GM12878 (cell line): Measurements from ENCODE around the gene ETV2. TPM values are rescaled to one million over a fixed set of nuclear protein-coding genes. Genes with fewer than 3 reads are reported as not detected.
A peak's percentile ranks its signal among the peaks of the same experiment; 100 is the strongest.

Source experiments
- ATAC-seq: fragments of 200-7000 bp; cut with Tn5 transposase; 3 replicates; pipeline ENCODE4 v1.9.1; 2020; ENCODE audit warnings: mild to moderate bottlenecking, moderate library complexity
- BruUV-seq: library from RNA; stranded (reverse); fragments of 400-500 nt; replicated peaks from 2 replicates; lab custom pipeline; 2021; lab: Mats Ljungman, UMichigan
- CTCF ChIA-PET: fragments of 300-600 bp; sonication (Branson Sonifier 250); formaldehyde crosslinking; extraction: SDS; loops from one replicate; lab custom pipeline; 2021; ENCODE audit warnings: inconsistent platforms; lab: Yijun Ruan, JAX
- POLR2A ChIA-PET: fragments of 350-600 bp; formaldehyde crosslinking; extraction: SDS; loops from one replicate; lab custom pipeline; 2021; ENCODE audit warnings: inconsistent platforms; lab: Charles Lee
- RAD21 ChIA-PET: fragments of 300-600 bp; sonication (Branson Sonifier 250); formaldehyde crosslinking; loops from one replicate; lab custom pipeline; 2023; ENCODE audit warnings: antibody characterized with exemption; ENCODE audit not compliant: unreplicated experiment; lab: Charles Lee
- SMC1A ChIA-PET: fragments of 300-600 bp; sonication (Branson Sonifier 250); formaldehyde crosslinking; loops from one replicate; lab custom pipeline; 2023; ENCODE audit not compliant: unreplicated experiment, uncharacterized antibody; lab: Charles Lee
- DNase-seq: peaks from one replicate; pipeline ENCODE4 v3.0.0-alpha.2; 2011; ENCODE audit warnings: low read depth, low spot score
- FAIRE-seq: peaks from 3 replicates; lab custom pipeline; 2011; peaks lifted over from hg19 to GRCh38; lab: Jason Lieb, UNC
- H2AFZ ChIP-seq: 2 replicates; pipeline ENCODE4 v1.6.0; 2011; ENCODE audit warnings: low read depth, low read length, control low read depth; ENCODE audit not compliant: control insufficient read depth
- H3K27ac ChIP-seq: 2 replicates; pipeline ENCODE4 v1.5.1; 2011; ENCODE audit warnings: control low read depth; ENCODE audit not compliant: control insufficient read depth, insufficient read depth
- H3K27me3 ChIP-seq, 2 experiments: replicated peaks in 1 of 2; 2 replicates each; pipeline versions ENCODE4 v1.6.0 to v1.6.1; 2011; ENCODE audit warnings: low read length in 1 of 2; ENCODE audit not compliant: control insufficient read depth in 2 of 2, insufficient read depth in 2 of 2
- H3K36me3 ChIP-seq, 2 experiments: 2 replicates each; pipeline ENCODE4 v1.5.1; 2011; ENCODE audit warnings: low read length in 1 of 2; ENCODE audit not compliant: control insufficient read depth in 2 of 2, insufficient read depth in 2 of 2
- H3K4me1 ChIP-seq: 2 replicates; pipeline ENCODE4 v1.6.1; 2011; ENCODE audit warnings: mild to moderate bottlenecking, low read length, moderate library complexity, mixed read lengths; ENCODE audit not compliant: control insufficient read depth, insufficient read depth
- H3K4me2 ChIP-seq: 2 replicates; pipeline ENCODE4 v1.6.0; 2011; ENCODE audit warnings: control low read depth; ENCODE audit not compliant: control insufficient read depth, insufficient read depth
- H3K4me3 ChIP-seq: fragments of 200-600 bp; sonication (generic); 2 replicates; pipeline ENCODE4 v1.5.1; 2016
- H3K79me2 ChIP-seq: 2 replicates; pipeline ENCODE4 v1.6.0; 2011; ENCODE audit warnings: low read length; ENCODE audit not compliant: control insufficient read depth, insufficient read depth
- H3K9ac ChIP-seq: 2 replicates; pipeline ENCODE4 v1.8.0; 2011; ENCODE audit warnings: low read length, control low read depth, mixed read lengths; ENCODE audit not compliant: control insufficient read depth, insufficient read depth
- H3K9me3 ChIP-seq: replicated peaks from 3 replicates; pipeline ENCODE4 v1.5.1; 2011; ENCODE audit warnings: mild to moderate bottlenecking, low read length; ENCODE audit not compliant: control insufficient read depth, insufficient read depth
- H4K20me1 ChIP-seq: 2 replicates; pipeline ENCODE4 v1.6.0; 2011; ENCODE audit not compliant: control insufficient read depth, insufficient read depth
- ASH2L ChIP-seq: fragments of 300-600, 200-600 bp; sonication (generic); IDR thresholded peaks from 2 replicates; pipeline ENCODE4 v1.6.1; 2017; ENCODE audit warnings: low read depth, mild to moderate bottlenecking, borderline replicate concordance
- ATF2 ChIP-seq: IDR thresholded peaks from 2 replicates; pipeline ENCODE4 v1.6.1; 2012; ENCODE audit warnings: low read length, inconsistent platforms
- IRF4 ChIP-seq: IDR thresholded peaks from 2 replicates; pipeline ENCODE4 v1.6.1; 2011; ENCODE audit warnings: low read depth, low read length
- NFXL1 ChIP-seq: fragments of 450-650 bp; IDR thresholded peaks from 2 replicates; pipeline ENCODE4 v1.6.1; 2017; ENCODE audit warnings: antibody characterized with exemption, mild to moderate bottlenecking, borderline replicate concordance
- YBX1 ChIP-seq: fragments of 450-650 bp; IDR thresholded peaks from 2 replicates; pipeline ENCODE4 v1.6.1; 2016; ENCODE audit warnings: antibody characterized with exemption
- ZNF207 ChIP-seq: fragments of 450-650 bp; IDR thresholded peaks from 2 replicates; pipeline ENCODE4 v1.6.1; 2014; ENCODE audit warnings: antibody characterized with exemption, mild to moderate bottlenecking, borderline replicate concordance
- WGBS: methylation state at CpG from one replicate; pipeline ENCODE4 v1.1.6; 2016; ENCODE audit warnings: low lambda C conversion rate; ENCODE audit not compliant: insufficient replicate concordance, insufficient coverage; ENCODE audit errors: missing lambda C conversion rate; 5-methylcytosine and 5-hydroxymethylcytosine counted together
- in situ Hi-C: fragments of 300-500 bp; cut with MboI; formaldehyde crosslinking; loops from 9 replicates; pipeline ENCODE4 v1.14.3; 2018; ENCODE audit warnings: mixed read lengths
- intact Hi-C: fragments of 100-400 bp; cut with micrococcal nuclease; formaldehyde crosslinking; loops from one replicate; pipeline ENCODE4 v1.14.2; 2022; ENCODE audit not compliant: unreplicated experiment
- polyA plus RNA-seq, 11 experiments: library from polyadenylated mRNA; depleted of rRNA in 4 of 11; unstranded in 6 of 11; stranded (reverse) in 5 of 11; fragments of >200 nt; fragmentation: Nextera tagmentation in 4 of 11; fragmentation: Illumina TruSeq in 1 of 11; extraction: Ambion mirVana in 4 of 11; extraction: Trizol in 1 of 11; gene quantifications; 1 replicate in 1 of 11; 2 replicates in 10 of 11; pipeline versions ENCODE4 v1.2.1 to v1.2.3, GENCODE V29; 2011 to 2016; ENCODE audit warnings: inconsistent platforms in 2 of 11, missing spikeins in 2 of 11, low read depth in 1 of 11
- total RNA-seq, 4 experiments: library from RNA; depleted of rRNA in 3 of 4; stranded (reverse); fragments of >200 nt in 3 of 4; fragmentation: Illumina TruSeq in 1 of 4; extraction: Trizol in 1 of 4; gene quantifications; 2 replicates each; pipeline versions ENCODE4 v1.2.1 to v1.2.3, GENCODE V29; 2013 to 2021
- TF ChIP-seq, protein P1 (sequence below): fragments of 450-650 bp; IDR thresholded peaks from 2 replicates; pipeline ENCODE4 v1.6.1; 2016; ENCODE audit warnings: mild to moderate bottlenecking
- TF ChIP-seq, protein P2 (sequence below), 3 experiments: IDR thresholded peaks in 2 of 3; conservative IDR thresholded peaks in 1 of 3; 2 replicates each; pipeline ENCODE4 v1.5.1; 2011; ENCODE audit warnings: low read depth in 3 of 3, low read length in 3 of 3, mild to moderate bottlenecking in 3 of 3, control low read depth in 2 of 3, moderate library complexity in 2 of 3, inconsistent platforms in 1 of 3, mixed read lengths in 1 of 3; ENCODE audit not compliant: control insufficient read depth in 2 of 3, insufficient read depth in 1 of 3; ENCODE audit errors: extremely low read depth in 1 of 3

ETV2 gene
- total and polyA plus RNA-seq, 10 of the 15 experiments (the other 5 are each of a cell fraction or from before 2014, with no cell fraction given): 0.10 to 1.4 (median 0.54) TPM; not detected in 1

DNA sequence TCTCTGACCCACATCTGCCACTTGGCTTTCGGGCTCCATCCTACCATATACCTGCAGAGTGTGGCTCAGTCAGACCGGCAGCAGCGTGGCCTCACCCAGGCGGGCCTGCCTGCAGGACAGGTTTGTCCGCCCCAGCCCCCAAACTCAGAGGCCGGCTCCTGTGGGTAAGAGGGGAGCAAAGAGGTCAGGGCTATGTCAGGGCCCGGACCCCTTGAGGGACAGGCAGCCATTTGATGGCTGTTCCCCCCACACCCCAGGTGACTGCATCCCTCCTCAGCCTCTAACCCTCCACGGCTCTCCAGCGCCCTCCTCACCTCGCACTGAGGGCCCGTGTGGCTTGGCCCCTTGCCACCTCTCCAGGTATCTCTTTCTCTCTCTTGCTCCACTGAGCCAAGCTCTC, 50.5 kb downstream of the ETV2 start (continued):
- TF ChIP-seq YBX1 (no peak), IRF4 (no peak)
- TF ChIP-seq, protein P1, sequence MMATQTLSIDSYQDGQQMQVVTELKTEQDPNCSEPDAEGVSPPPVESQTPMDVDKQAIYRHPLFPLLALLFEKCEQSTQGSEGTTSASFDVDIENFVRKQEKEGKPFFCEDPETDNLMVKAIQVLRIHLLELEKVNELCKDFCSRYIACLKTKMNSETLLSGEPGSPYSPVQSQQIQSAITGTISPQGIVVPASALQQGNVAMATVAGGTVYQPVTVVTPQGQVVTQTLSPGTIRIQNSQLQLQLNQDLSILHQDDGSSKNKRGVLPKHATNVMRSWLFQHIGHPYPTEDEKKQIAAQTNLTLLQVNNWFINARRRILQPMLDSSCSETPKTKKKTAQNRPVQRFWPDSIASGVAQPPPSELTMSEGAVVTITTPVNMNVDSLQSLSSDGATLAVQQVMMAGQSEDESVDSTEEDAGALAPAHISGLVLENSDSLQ: no peak

GRCh38 chr19:35693422-35693821, 51.9 kb downstream of the ETV2 start:
- Histone ChIP-seq H3K4me2 (no peak overlapping the region), H4K20me1 (no peaks in the 10 kb centered on the region), H3K27ac (no peak overlapping the region), H3K36me3 (no peaks in the 10 kb centered on the region), H3K4me3 (no peak overlapping the region), H3K79me2 (no peaks in the 10 kb centered on the region), H3K4me1 (peaks cover 18% of the 10 kb centered on the region), H3K27me3 (no peaks in the 10 kb centered on the region), H3K9ac (no peak overlapping the region), H2AFZ (no peak overlapping the region), H3K9me3 (no peaks in the 10 kb centered on the region; the same call in 2 of the 3 replicates)
- DNase-seq (no peak), FAIRE-seq (no peak), ATAC-seq (no peak)
- intact Hi-C loops (loop anchor here (1.0 to 5.0 kb wide), 3 partner anchors 47 to 238 kb away; no protein-coding TSS in a partner anchor), in situ Hi-C loops (no loop called here)
- SMC1A ChIA-PET: interaction anchor here (1.2 to 12.3 kb wide), 4 partner anchors 20 to 189 kb away, joined by 4 to 375 read pairs (median 6); partner anchors contain the start of gene LIN37
- RAD21 ChIA-PET: interaction anchor here (1.0 to 2.2 kb wide), 5 partner anchors 18 to 238 kb away, joined by 3 to 13 read pairs (median 6); partner anchors contain the start of gene LIN37
- BruUV-seq: no TSS peak
- POLR2A ChIA-PET: interaction anchor here (0.6 to 11.9 kb wide), 4 partner anchors 9 to 82 kb away, joined by 3 to 516 read pairs (median 4); no protein-coding TSS in a partner anchor
- 7% methylated on average over 8 of the region's 8 CpGs for WGBS
- CTCF ChIA-PET: interaction anchor here (0.9 to 7.8 kb wide), 14 partner anchors 8 to 218 kb away, joined by 3 to 271 read pairs (median 6); partner anchors contain the start of genes IGFLR1, PRODH2, PSENEN and U2AF1L4
- TF ChIP-seq, protein P2, sequence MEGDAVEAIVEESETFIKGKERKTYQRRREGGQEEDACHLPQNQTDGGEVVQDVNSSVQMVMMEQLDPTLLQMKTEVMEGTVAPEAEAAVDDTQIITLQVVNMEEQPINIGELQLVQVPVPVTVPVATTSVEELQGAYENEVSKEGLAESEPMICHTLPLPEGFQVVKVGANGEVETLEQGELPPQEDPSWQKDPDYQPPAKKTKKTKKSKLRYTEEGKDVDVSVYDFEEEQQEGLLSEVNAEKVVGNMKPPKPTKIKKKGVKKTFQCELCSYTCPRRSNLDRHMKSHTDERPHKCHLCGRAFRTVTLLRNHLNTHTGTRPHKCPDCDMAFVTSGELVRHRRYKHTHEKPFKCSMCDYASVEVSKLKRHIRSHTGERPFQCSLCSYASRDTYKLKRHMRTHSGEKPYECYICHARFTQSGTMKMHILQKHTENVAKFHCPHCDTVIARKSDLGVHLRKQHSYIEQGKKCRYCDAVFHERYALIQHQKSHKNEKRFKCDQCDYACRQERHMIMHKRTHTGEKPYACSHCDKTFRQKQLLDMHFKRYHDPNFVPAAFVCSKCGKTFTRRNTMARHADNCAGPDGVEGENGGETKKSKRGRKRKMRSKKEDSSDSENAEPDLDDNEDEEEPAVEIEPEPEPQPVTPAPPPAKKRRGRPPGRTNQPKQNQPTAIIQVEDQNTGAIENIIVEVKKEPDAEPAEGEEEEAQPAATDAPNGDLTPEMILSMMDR (IDR thresholded peaks at IDR 0.05 in 2 of 3, conservative IDR thresholded peaks at IDR 0.05 in 1 of 3; ENCODE audit: control insufficient read depth in 2 of 3, extremely low read depth in 1 of 3, insufficient read depth in 1 of 3, low read depth in 3 of 3, low read length in 3 of 3): no peak
- TF ChIP-seq ATF2: no peak
- peak; percentile 42; the same call in 1 of the 2 replicates for TF ChIP-seq ZNF207
- TF ChIP-seq NFXL1: no peak
- TF ChIP-seq ASH2L: no peak
